Sigmoid colon (tissue), 7 donors: ENCODE measurements around the gene HDLBP. TPM values are rescaled to one million over a fixed set of nuclear protein-coding genes. Genes with fewer than 3 reads are reported as not detected.

Source experiments
- DNase-seq: peaks from one replicate; pipeline ENCODE4 v3.0.0-alpha.2; 2019
- H3K27ac ChIP-seq, 4 donors: fragments of 200-600 bp; sonication (generic); one replicate each; pipeline ENCODE4 v1.5.1; 2016 to 2019; ENCODE audit warnings: mild to moderate bottlenecking in 1 of 4
- H3K27me3 ChIP-seq, 3 donors: fragments of 200-600 bp; sonication (generic); one replicate each; pipeline ENCODE4 v1.5.1; 2019; ENCODE audit warnings: mild to moderate bottlenecking in 1 of 3
- H3K36me3 ChIP-seq, 4 donors: fragments of 200-600 bp; sonication (generic); one replicate each; pipeline ENCODE4 v1.5.1; 2016 to 2019
- H3K4me1 ChIP-seq, 4 donors: fragments of 200-600 bp; sonication (generic); one replicate each; pipeline ENCODE4 v1.5.1; 2017 to 2019
- H3K4me3 ChIP-seq, 4 donors: fragments of 200-600 bp; sonication (generic); one replicate each; pipeline ENCODE4 v1.5.1; 2017 to 2019; ENCODE audit warnings: mild to moderate bottlenecking in 2 of 4, moderate library complexity in 1 of 4
- H3K9me3 ChIP-seq, 4 donors: fragments of 200-600 bp in 3 of 4; sonication (generic) in 3 of 4; one replicate each; pipeline versions ENCODE4 v1.5.1 to v1.6.1; 2013 to 2019
- CTCF ChIP-seq, 4 experiments: fragments of 450-650 bp in 3 of 4; fragments of 200-600 bp in 1 of 4; IDR thresholded peaks; one replicate each; pipeline ENCODE4 v1.5.1; 2016 to 2019; ENCODE audit warnings: antibody characterized with exemption in 4 of 4, mild to moderate bottlenecking in 3 of 4, moderate library complexity in 2 of 4
- EP300 ChIP-seq, 4 donors: sonication (generic); formaldehyde crosslinking; IDR thresholded peaks; one replicate each; pipeline ENCODE4 v1.6.1; 2017; ENCODE audit warnings: antibody characterized with exemption in 4 of 4
- POLR2A ChIP-seq, 2 donors: fragments of 450-650 bp; IDR thresholded peaks; one replicate each; pipeline ENCODE4 v1.6.1; 2016; ENCODE audit warnings: antibody characterized with exemption in 2 of 2, mild to moderate bottlenecking in 2 of 2, moderate library complexity in 2 of 2
- POLR2AphosphoS5 ChIP-seq, 4 donors: sonication (generic); formaldehyde crosslinking; IDR thresholded peaks; one replicate each; pipeline ENCODE4 v1.6.1; 2017; ENCODE audit warnings: antibody characterized with exemption in 4 of 4
- WGBS, 2 donors: extraction: QIAGEN DNeasy Blood & Tissue Kit; methylation state at CpG; one replicate each; pipeline ENCODE4 v1.1.7; 2013; 5-methylcytosine and 5-hydroxymethylcytosine counted together
- intact Hi-C: fragments of 100-400 bp; cut with DNase I; formaldehyde crosslinking; loops from one replicate; pipeline ENCODE4 v1.15.1; 2023
- polyA plus RNA-seq, 3 donors: library from polyadenylated mRNA; stranded (reverse); fragments of 200-250 nt; gene quantifications; one replicate each; pipeline ENCODE4 v1.2.3, GENCODE V29; 2013
- total RNA-seq, 4 donors: library from RNA; depleted of rRNA; stranded (reverse); fragments of >200 nt; gene quantifications; one replicate each; pipeline ENCODE4 v1.1.0, GENCODE V29; 2016
- donor health status: healthy with polysubstance abuse.
- donor health status: Bipolar disorder and iron deficiency.
- donor health status: healthy.

The HDLBP gene
- total and polyA plus RNA-seq, 7 donors = 115 to 281 (median 201) TPM

- H3K9me3 ChIP-seq = no peaks in the 10 kb centered on the region
- H3K27ac ChIP-seq = no peak overlapping the region
- H3K36me3 ChIP-seq = no peaks in the 10 kb centered on the region
- no peaks in the 10 kb centered on the region for H3K4me1 ChIP-seq
- no peak for DNase-seq
- 78 to 90% methylated on average over 18 of the region's 18 CpGs for WGBS, 2 donors
- H3K27me3 ChIP-seq = no peaks in the 10 kb centered on the region
- TF ChIP-seq EP300 (IDR thresholded peaks at IDR 0.05) (no peak), CTCF (IDR thresholded peaks at IDR 0.05) (no peak), POLR2A (IDR thresholded peaks at IDR 0.05) (no peak)
- intact Hi-C loops = no loop called here
- no peak overlapping the region for H3K4me3 ChIP-seq
Observed at GRCh38 chr2:241195506-241196130, 119.9 kb downstream of the HDLBP start.

GRCh38 chr2:241194811-241195210 lies 120.7 kb downstream of the HDLBP start:
- no peaks in the 10 kb centered on the region for H3K4me1 ChIP-seq
- no peaks in the 10 kb centered on the region for H3K36me3 ChIP-seq
- TF ChIP-seq EP300 (IDR thresholded peaks at IDR 0.05) (no peak), POLR2AphosphoS5 (IDR thresholded peaks at IDR 0.05) (no peak), POLR2A (IDR thresholded peaks at IDR 0.05) (no peak), CTCF (IDR thresholded peaks at IDR 0.05) (no peak)
- no peak overlapping the region for H3K27ac ChIP-seq
- no peaks in the 10 kb centered on the region for H3K27me3 ChIP-seq
- 75 to 79% methylated on average over 9 of the region's 9 CpGs for WGBS, 2 donors
- no peak overlapping the region for H3K4me3 ChIP-seq
- H3K9me3 ChIP-seq = no peaks in the 10 kb centered on the region
- no peak for DNase-seq
- intact Hi-C loops = no loop called here

- no peaks in the 10 kb centered on the region for H3K9me3 ChIP-seq
- DNase-seq = no peak
- no peak overlapping the region for H3K27ac ChIP-seq
- no peaks in the 10 kb centered on the region for H3K36me3 ChIP-seq
- H3K27me3 ChIP-seq = no peaks in the 10 kb centered on the region
- WGBS, 2 donors = 70 to 82% methylated on average over 8 of the region's 8 CpGs
- no peak overlapping the region for H3K4me3 ChIP-seq
- TF ChIP-seq CTCF (IDR thresholded peaks at IDR 0.05) (no peak), POLR2A (IDR thresholded peaks at IDR 0.05) (no peak), EP300 (IDR thresholded peaks at IDR 0.05) (no peak), POLR2AphosphoS5 (IDR thresholded peaks at IDR 0.05) (no peak)
- intact Hi-C loops = no loop called here
- H3K4me1 ChIP-seq = no peaks in the 10 kb centered on the region
Observed at GRCh38 chr2:241193271-241193670, 122.2 kb downstream of the HDLBP start.

GRCh38 chr2:241191081-241191480 lies 124.4 kb downstream of the HDLBP start:
- Histone ChIP-seq H3K36me3 (no peaks in the 10 kb centered on the region), H3K27me3 (no peaks in the 10 kb centered on the region), H3K9me3 (no peaks in the 10 kb centered on the region), H3K4me3 (no peak overlapping the region), H3K27ac (no peak overlapping the region), H3K4me1 (no peaks in the 10 kb centered on the region)
- no peak for DNase-seq
- TF ChIP-seq EP300 (IDR thresholded peaks at IDR 0.05) = no peak
- no peak for TF ChIP-seq POLR2A (IDR thresholded peaks at IDR 0.05)
- TF ChIP-seq POLR2AphosphoS5 (IDR thresholded peaks at IDR 0.05) = no peak
- TF ChIP-seq CTCF (IDR thresholded peaks at IDR 0.05) = no peak
- WGBS, 2 donors = 18 to 72% methylated on average over 14 of the region's 14 CpGs
- intact Hi-C loops = no loop called here
